Measurements from ENCODE around the gene LRRN4CL. TPM values are rescaled to one million over a fixed set of nuclear protein-coding genes. Genes with fewer than 3 reads are reported as not detected.
A peak's percentile ranks its signal among the peaks of the same experiment; 100 is the strongest.
"Not testable (repeated sequence)": the region's sequence is repeated elsewhere in the genome, so short reads cannot be mapped to it uniquely, and the experiment has no call there.

LRRN4CL gene
- 10 to 100 TPM; 13.9 to 14.8 TPM for total RNA-seq
- long read RNA-seq, donor 1, partial matches to known transcripts = 0 of 1 reads
- long read RNA-seq, donor 1, other reads (novel, unspliced or antisense) = 0 of 1 reads
- long read RNA-seq, donor 2, transcript LRRN4CL-201 (2 exons, 2,585 nt) = major isoform, 9 of 10 reads
- long read RNA-seq, donor 2, partial matches to known transcripts = 0 of 10 reads
- long read RNA-seq, donor 2, other reads (novel, unspliced or antisense) = 1 of 10 reads

DNA sequence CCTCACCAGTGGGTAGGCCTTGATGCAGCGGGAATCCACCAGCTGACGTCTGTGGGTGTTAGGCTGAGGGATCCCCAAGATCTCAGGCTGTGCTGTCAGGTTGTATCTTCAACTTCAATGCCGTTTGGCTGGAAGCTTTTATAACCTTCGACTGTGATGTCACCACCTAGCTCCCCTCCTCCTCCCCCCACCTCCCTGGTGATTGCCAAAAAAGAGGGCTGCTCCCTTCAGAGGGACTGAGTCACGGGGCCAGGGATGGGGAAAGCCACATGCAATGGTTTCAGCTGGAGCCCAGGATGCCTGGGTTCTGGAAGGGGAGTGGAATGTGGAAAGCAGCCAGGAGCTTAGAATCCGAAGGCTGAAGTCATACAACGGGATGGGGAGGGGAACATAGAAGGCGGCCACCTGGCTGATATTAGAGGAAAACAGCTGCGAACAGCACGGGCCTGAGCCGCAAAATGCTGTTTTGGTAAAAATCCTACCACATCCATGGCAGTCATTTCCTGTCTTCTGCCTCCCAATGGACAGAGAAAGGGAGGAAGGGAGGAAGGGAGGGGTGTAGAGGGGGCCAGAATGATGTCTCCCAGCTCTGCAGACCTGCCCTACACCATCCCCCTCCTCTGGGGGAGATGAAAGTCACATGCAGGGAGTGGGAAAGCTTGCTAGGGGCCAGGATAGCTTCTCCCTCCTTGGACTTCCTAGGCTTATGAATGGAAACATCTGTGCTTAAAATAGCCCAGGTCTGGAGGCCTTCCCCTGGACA lies at the start of gene LRRN4CL:
Gene LRRN4CL, minus strand, starts transcription at position 110 of the 763 bp plus-strand sequence. CDS start 1,022 bp downstream, outside the sequence.
- DNase-seq (ENCODE audit: low spot score) = peak; percentile 90
- intact Hi-C loops (cut with DNase I) = loop anchor here (5.0 to 10.0 kb wide), 2 partner anchors 292 to 295 kb away; no protein-coding TSS in a partner anchor

DNA sequence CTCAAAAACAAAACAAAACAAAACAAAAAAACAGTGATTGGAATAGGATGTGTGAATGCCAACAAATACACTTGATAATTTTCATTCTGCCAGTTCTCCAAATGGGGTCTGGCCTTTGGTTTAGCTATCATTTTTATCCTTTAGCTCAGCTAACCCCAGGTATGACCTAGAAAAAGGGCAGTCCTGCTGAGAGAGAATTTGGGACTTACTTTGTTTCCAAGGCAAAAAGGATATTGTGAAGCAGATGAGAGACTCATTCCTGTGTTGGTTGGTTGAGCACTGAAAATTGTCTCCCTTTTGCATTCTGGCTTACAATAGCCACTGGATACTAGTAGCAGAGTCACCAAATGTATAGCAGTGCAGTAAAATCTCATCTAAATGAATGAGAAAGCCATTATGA lies 47.9 kb upstream of the LRRN4CL start:
- intact Hi-C loops (cut with DNase I) = no loop called here
- no peak for DNase-seq (ENCODE audit: low spot score)

DNA sequence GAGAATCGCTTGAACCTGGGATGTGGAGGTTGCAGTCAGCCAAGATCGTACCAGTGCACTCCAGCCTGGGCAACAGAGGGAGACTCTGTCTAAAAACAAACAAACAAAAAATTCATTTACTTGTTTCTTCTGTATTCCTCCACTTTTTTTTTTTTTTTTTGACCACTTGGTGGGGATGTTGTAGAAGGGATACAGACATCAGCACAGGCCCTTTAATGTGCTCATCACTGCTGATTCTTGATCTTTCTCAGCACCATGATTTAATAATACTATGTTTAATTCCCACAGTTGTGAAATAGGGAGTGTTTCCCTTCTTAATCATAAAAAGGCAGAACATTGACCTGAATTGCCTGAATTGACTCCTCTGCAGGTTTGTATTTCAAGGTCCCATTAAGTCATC lies 43.5 kb upstream of the LRRN4CL start:
- intact Hi-C loops (cut with DNase I) = no loop called here
- DNase-seq (ENCODE audit: low spot score) = no peak

DNA sequence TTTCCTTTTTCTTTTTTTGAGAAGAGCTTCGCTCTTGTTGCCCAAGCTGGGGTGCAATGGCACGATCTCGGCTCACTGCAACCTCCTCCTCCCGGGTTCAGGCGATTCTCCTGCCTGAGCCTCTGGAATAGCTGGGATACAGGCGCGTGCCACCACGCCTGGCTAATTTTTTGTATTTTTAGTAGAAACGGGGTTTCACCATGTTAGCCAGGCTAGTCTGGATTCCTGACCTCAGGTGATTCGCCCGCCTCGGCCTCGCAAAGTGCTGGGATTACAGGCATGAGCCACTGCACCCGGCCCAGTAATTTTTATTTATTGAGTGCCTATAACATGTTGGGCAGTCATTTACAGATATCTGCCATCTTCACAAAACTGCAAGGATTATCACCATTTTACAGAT lies 40.7 kb upstream of the LRRN4CL start:
- DNase-seq (ENCODE audit: low spot score) = not testable (repeated sequence)
- intact Hi-C loops (cut with DNase I) = loop anchor here in 1 of 2 donors (2.0 kb wide), 1 partner anchor 19 kb away; no protein-coding TSS in a partner anchor

DNA sequence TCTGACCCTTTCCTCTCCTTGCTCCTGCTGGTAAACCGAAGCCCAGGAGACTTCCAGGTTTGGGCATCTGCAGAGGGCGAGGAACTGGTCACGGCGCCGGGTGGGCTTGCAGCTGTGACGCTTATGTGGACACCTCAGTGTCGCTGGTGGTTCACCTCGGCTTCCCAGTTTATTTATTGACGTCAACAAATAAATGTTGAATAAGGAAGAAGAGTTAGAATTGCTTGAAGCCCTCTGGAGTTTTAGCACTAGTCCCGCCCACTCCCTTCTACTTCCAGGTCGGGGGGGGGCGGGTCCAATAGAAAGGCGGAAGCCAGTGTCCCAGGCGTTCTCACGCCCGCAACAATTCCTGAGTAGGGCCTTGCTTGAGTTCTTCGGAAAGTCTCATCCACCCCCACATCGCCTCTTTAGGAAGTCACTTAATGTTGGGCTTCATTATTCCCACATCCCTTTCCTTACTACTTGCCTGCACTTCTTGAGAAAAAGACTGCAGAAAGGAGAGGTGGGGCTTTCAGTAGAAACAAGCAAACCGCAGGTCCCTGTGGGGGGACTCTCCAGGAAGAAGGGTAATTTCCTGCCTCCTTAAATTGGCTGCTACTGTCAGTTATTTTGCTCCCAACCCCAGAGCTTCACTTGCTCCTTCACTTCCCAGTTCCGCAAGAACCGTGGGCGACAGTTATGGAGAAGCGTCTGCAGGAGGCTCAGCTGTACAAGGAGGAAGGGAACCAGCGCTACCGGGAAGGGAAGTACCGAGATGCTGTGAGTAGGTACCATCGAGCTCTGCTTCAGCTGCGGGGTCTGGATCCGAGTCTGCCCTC lies 39.0 kb upstream of the LRRN4CL start, which contains the start of gene TTC9C:
Gene TTC9C, plus strand, starts transcription at position 316 of the 818 bp plus-strand sequence. Its CDS starts 363 bp downstream, at position 679.
- DNase-seq (ENCODE audit: low spot score) = peak; percentile 93
- intact Hi-C loops (cut with DNase I) = no loop called here

DNA sequence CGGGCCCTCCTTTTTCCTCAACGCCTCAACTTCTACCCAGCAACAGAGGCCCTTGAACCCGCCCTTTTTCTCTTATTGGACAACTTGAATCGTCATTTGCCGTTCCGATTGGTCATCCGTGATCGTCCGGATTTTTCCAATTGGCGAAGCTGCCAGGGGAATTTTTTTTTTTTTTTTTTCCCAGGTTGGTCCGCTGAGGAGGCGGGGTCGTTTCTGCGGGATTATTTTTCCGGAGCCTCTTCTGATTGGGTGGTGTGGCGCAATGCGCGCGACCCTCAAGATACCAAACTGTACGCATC lies 38.5 kb upstream of the LRRN4CL start:
- peak; percentile 92 for DNase-seq (ENCODE audit: low spot score)
- intact Hi-C loops (cut with DNase I) = no loop called here

DNA sequence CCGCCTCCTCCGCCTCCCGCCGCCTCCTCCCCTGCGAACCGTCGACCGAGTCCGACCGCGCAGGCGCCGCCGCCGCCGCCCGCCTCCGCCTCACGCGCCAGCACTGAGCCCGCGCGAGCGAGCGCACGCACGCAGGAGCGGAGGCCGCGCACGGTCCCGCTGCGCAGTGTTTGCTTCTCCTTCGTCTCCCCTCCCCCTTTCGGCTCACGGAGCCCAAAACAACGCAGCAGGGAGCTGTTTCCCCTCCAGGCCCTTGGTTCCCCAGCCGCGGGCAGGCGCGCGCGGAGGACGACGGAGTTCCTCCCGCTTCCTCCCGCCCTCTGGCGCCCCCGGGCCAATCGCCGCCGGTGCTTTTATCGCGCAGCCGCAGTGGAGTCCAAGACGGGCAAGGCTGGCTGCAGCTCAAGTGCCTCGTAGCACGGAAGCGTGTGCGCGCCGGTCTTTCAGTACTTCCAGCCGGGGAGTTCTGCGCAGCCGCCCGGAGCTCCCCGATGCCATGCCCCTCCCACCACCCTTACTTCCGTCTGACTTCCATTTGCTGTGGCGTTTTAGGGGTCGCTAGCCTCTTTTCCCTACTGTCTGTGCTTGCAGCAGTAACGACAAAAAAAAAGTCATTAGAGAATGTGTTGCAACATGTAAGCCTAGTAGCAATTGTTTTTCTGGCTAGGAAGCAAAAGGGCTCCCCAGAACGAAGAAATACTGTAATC lies 38.0 kb upstream of the LRRN4CL start, which contains the start of gene HNRNPUL2:
Gene HNRNPUL2, minus strand, starts transcription at position 293 of the 707 bp plus-strand sequence. CDS start 301 bp downstream, outside the sequence.
- intact Hi-C loops (cut with DNase I) = no loop called here

DNA sequence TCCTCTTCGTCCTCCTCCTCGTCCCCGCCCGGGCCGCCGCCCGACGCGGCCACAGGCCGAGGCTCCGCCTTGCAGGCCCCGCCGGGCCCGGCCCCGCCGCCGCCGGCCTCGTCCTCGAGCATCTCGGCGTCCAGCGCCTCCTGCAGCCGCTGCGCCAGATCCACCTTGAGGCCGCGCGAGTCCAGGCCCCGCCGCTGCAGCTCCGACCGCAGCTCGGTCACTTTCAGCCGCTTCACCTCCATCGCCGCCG lies 37.5 kb upstream of the LRRN4CL start:
- no peak for DNase-seq (ENCODE audit: low spot score)
- intact Hi-C loops (cut with DNase I) = no loop called here

More for the DNA sequence above, 38.0 kb upstream of the LRRN4CL start, which contains the start of gene HNRNPUL2:
- peak; percentile 100 for DNase-seq (ENCODE audit: low spot score)

DNA sequence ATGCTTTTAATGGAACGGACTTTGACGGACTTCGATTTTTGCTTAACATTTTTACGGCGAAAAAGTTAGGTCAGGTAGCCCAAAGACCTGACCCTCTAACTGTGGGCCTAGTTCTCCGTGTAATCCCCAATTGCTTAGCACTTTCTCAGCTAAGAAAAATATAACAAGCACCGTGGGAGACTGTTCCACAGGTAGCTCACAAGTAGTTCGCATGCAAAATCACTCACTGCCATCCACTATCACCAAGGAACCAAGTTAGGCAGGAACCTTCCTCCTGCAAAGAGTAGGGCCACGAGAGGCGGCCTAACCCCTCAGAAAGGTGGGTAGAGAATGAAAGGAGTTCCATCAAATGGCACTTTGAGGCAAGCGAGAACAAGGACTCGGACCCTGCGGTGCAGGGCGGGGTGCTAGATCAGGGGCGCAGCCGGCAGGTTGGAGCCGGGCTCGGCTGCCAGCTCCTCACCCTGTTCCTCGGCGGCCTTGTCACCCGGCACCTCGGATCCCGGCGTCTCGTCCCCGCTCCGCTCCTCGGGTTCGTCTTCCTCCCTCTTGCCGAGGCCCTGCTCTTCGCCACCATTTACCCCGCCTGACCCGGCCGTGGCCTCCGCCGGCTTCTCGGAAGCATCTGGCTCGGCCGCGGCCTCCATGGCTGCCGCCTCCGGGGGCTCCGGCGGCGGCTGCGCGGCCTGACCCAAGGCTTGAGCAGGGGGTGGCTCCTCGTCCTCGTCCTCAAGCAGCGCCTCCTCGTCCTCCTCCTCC lies 37.0 kb upstream of the LRRN4CL start:
- no peak for DNase-seq (ENCODE audit: low spot score)
- intact Hi-C loops (cut with DNase I) = no loop called here

DNA sequence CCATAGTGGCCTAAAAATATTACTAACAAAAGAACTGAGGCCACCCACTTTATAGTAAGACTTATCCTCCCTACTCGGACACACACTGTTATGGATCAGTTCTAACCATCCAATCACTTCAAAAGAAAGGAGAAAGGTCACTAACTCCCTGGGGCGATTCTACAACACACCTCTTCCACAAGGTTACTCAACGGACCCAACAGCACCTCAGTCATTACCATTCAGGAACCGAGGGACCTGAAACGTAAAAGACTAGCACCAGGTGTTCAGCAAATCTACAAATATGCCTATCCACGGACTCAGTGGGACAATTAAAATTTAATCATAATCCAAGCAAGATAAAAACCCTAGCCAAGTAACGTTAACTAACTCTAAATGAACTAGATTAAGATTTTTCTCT lies 36.3 kb upstream of the LRRN4CL start:
- DNase-seq (ENCODE audit: low spot score) = no peak
- intact Hi-C loops (cut with DNase I) = no loop called here

DNA sequence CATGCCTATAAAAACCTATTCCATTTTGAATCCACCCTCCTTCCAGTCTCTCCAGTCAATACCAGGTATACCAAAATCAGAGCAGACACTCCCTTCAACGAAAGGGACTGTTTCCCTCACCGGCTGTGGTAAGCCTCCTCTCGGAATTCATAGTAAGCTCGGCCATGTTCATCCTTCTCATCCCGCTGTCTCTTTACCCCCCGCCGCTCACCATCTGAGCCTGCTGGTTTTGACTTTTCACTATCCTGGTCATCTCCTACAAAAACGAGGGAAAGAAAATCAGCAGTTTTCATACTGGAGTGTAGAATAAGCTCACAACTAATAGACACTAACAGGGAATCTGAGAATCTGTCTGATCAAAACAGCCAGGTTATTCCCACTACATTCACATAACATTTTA lies 34.8 kb upstream of the LRRN4CL start:
- no peak for DNase-seq (ENCODE audit: low spot score)

DNA sequence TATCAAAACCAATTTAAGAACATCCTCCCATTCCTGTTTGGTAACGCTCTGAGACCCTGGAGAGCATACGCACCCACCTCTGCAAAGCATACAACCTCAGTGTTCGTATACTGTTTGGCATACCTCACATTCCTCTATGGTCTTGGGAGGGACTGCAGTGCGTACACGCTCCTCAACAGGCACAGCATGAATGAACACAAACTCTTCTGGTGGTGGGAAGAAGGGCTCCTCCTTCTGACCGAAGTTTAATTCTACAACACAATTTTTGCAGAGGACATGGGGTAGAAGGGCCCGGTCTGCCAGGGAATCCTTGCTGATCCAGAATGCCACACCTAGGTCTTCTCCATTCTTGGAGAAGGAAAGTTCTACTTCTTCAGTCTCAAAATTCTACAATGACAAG lies 32.7 kb upstream of the LRRN4CL start:
- no peak for DNase-seq (ENCODE audit: low spot score)
- intact Hi-C loops (cut with DNase I) = no loop called here

More for the DNA sequence above, 34.8 kb upstream of the LRRN4CL start:
- intact Hi-C loops (cut with DNase I) = no loop called here

DNA sequence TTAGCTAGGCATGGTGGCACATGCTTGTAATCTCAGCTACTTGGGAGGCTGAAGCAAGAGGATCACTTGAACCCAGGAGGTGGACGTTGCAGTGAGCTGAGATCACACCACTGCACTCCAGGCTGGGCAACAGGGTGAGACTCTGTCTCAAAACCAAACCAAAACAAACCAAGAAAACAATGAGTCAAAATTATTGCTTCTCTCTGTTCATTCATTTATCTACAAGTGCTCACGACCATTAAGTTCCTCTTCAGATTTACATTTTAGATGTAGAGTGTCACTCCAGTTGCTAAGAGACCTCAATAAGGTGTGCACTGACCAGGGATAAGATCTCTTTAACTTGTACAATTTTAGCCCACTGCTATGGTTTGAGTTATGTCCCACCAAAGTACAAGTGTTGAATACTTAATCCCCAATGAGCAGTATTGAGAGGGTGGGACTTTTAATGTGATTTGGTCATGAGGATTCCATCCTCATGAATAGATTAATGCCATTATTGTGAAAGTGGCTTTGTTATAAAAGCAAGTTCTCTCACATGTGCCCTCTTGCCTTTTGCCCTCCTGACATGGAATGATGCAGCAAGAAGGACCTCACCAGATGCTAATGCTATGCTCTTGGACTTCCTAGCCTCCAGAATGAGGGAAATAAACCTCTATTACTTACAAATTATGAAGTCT lies 30.1 kb upstream of the LRRN4CL start:
- intact Hi-C loops (cut with DNase I) = no loop called here

DNA sequence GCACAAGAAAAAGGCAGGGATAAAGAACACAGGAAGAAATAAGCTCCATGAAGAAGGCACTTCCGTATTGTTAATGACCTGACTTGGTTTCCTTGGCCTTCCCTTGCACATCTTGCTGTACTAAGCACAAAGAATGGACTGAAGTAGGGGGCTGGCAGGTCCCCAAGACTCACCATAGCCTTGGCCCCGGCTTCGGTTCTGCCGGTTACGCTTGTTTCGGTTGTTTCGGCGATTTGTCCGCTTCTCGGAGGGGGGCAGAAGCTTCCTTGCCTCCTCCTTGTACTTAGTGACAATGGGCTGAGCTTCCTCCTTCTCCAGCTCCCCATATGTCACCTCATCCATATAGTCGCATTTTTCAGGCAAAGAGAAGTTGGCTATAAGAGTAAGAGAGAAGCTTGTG lies 27.5 kb upstream of the LRRN4CL start:
- DNase-seq (ENCODE audit: low spot score) = no peak

More for the DNA sequence above, 30.1 kb upstream of the LRRN4CL start:
- DNase-seq (ENCODE audit: low spot score) = no peak

DNA sequence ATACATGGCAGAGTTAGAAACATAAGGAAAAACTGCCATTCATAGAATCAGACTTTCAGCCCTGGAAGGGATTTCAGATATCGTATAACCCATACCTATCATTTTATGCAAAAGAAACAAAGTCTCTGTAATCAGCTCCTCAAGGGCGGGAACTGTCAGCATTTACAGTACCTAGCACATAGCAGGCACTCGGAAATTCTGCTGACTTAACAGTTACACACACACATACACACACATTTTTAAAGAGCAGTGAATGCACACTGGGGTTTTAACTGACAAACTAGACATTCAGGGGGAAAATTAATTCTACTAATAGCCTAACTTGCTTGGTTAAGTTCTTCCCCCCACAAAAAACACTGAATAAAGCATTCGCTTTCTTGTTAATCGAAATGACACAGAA lies 26.9 kb upstream of the LRRN4CL start:
- intact Hi-C loops (cut with DNase I) = no loop called here
- DNase-seq (ENCODE audit: low spot score) = no peak

More for the DNA sequence above, 27.5 kb upstream of the LRRN4CL start:
- intact Hi-C loops (cut with DNase I) = no loop called here

DNA sequence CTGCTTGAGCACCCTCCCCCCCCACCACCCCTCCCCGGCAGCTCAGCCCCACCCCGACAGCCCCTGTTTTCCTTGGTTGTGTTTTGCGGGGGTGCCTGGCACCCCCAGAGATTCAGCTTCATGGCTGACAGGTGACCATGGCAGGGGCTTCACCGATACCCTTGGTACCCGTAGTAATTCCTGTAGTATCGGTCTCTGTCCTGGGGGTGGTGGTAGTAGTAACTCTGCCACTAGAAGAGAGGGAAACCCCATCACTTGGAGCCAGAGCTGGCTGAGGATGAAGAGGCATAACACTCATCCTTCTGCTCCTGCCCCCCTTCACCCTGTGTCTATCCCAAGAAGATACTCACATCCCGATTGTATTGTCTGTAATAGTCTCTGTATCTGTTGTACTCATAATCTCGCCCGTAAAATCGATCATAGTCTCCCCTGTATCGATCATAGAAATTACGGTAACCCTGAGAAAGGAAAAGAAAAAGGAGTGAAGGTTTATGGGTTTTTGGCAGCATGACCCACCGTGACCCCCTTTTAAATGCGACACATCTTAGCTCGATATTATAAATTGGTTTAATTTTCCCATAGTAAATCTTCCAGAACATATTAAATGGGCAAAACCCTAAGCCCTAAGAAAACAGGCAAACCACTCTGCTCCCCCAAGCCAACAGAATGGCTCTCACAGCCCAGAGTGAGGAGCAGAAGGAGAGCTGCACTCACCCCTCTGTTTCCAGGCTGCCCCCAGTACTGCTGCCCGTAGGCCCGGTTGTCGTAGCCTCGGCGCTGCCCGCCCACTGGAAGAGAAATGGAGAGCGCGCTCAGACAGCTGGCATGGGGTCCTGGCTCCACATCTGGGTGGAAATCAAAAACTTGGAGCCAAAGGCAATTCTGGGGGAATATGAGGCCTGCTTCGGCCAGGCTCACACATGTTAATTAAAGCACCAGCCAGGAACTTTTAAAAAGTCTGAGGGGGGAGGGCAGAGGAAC lies 26.1 kb upstream of the LRRN4CL start:
- DNase-seq (ENCODE audit: low spot score) = no peak
- intact Hi-C loops (cut with DNase I) = loop anchor here in 1 of 2 donors (1.0 kb wide), 1 partner anchor 47 kb away; no protein-coding TSS in a partner anchor

DNA sequence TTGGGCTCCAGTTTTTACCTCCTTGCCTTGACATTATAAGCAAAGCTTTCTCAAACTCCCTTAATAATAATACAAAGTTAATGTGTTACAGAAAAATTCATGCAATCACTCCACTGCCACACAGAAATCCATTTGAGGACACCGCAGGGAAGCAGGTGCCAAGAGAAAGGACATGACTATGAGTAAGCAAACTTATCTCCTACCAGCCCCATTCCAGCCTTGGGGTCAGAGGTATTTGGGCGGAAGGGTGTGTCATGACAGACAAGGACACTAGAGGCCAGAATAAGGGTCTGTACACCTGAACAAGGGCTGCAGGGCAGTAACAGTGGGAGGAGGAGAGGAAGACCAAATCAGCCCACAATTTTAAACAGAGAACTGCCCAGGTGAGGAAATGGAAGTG lies 24.0 kb upstream of the LRRN4CL start:
- no peak for DNase-seq (ENCODE audit: low spot score)
- intact Hi-C loops (cut with DNase I) = no loop called here

Measured in posterior vena cava (tissue), 2 donors.